ENCODE data around the gene RSPH9.

GRCh38 chr6:43687079-43687436, 42.2 kb downstream of the RSPH9 start:
- TF ChIP-seq CTCF (IDR thresholded peaks at IDR 0.05), result no peak
- no peak for TF ChIP-seq POLR2AphosphoS5 (IDR thresholded peaks at IDR 0.05; ENCODE audit: low read depth, low read length)
- no peak for TF ChIP-seq REST (IDR thresholded peaks at IDR 0.05; ENCODE audit: insufficient read depth in 1 of 2, low read depth in 2 of 2, low read length in 1 of 2)
